Right atrium auricular region (tissue), 2 donors: ENCODE data around the gene AQP11. TPM values are rescaled to one million over a fixed set of nuclear protein-coding genes. Genes with fewer than 3 reads are reported as not detected.

Experiments
- DNase-seq: peaks from one replicate; pipeline ENCODE4 v3.0.0-alpha.2; 2019; ENCODE audit warnings: low spot score
- H3K27ac ChIP-seq, 2 donors: fragments of 200-600 bp; sonication (generic); 1 replicate in 1 of 2; 2 replicates in 1 of 2; pipeline ENCODE4 v1.5.1; 2016 to 2019
- H3K27me3 ChIP-seq, 2 donors: fragments of 200-600 bp; sonication (generic); one replicate each; pipeline versions ENCODE4 v1.5.1 to v1.6.0; 2017 to 2019
- H3K36me3 ChIP-seq: fragments of 200-600 bp; sonication (generic); one replicate; pipeline ENCODE4 v1.5.1; 2016
- H3K4me1 ChIP-seq, 2 donors: fragments of 200-600 bp; sonication (generic); one replicate each; pipeline versions ENCODE4 v1.5.1 to v1.6.0; 2017 to 2019
- H3K4me3 ChIP-seq, 2 donors: fragments of 200-600 bp; sonication (generic); 1 replicate in 1 of 2; 2 replicates in 1 of 2; pipeline ENCODE4 v1.5.1; 2017 to 2019; ENCODE audit warnings: mild to moderate bottlenecking in 1 of 2, moderate library complexity in 1 of 2
- H3K9me3 ChIP-seq, 2 donors: fragments of 200-600 bp; sonication (generic); one replicate each; pipeline ENCODE4 v1.5.1; 2019
- total RNA-seq, 2 donors: library from RNA; depleted of rRNA; stranded (reverse); fragments of >200 nt; gene quantifications; one replicate each; pipeline ENCODE4 v1.1.0, GENCODE V29; 2016
- TF ChIP-seq, protein P1 (sequence below), 2 donors: fragments of 200-600 bp; sonication (generic); IDR thresholded peaks; one replicate each; pipeline ENCODE4 v1.5.1; 2019; ENCODE audit warnings: antibody characterized with exemption in 2 of 2

The AQP11 gene
- total RNA-seq, 2 donors from 2014 or later, result 0.86 to 1.7 TPM

DNA sequence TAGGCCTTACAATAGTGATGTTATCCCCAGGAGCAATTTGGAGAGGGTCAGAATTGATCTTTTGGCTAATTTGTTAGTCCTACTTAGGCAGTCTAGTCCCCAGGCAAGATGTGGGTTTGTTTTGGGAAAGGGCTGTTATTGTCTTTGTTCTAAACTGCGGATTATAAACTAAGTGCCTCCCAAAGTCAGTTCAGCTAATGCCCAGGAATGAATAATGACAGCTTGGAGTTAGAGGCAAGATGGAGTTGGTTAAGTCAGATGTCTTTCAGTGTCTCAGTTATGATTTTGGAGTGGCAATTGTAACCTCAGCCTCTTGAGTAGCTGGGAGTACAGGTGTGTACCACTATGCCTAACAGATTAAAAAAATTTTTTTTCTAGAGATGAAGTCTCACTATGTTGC, 55.1 kb downstream of the AQP11 start:
- TF ChIP-seq, protein P1, sequence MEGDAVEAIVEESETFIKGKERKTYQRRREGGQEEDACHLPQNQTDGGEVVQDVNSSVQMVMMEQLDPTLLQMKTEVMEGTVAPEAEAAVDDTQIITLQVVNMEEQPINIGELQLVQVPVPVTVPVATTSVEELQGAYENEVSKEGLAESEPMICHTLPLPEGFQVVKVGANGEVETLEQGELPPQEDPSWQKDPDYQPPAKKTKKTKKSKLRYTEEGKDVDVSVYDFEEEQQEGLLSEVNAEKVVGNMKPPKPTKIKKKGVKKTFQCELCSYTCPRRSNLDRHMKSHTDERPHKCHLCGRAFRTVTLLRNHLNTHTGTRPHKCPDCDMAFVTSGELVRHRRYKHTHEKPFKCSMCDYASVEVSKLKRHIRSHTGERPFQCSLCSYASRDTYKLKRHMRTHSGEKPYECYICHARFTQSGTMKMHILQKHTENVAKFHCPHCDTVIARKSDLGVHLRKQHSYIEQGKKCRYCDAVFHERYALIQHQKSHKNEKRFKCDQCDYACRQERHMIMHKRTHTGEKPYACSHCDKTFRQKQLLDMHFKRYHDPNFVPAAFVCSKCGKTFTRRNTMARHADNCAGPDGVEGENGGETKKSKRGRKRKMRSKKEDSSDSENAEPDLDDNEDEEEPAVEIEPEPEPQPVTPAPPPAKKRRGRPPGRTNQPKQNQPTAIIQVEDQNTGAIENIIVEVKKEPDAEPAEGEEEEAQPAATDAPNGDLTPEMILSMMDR (IDR thresholded peaks at IDR 0.05), result no peak
- H3K4me1 ChIP-seq, result no peaks in the 10 kb centered on the region
- no peaks in the 10 kb centered on the region for H3K27me3 ChIP-seq
- H3K27ac ChIP-seq, result no peak overlapping the region
- no peaks in the 10 kb centered on the region for H3K9me3 ChIP-seq
- DNase-seq, result no peak
- H3K36me3 ChIP-seq, result no peaks in the 10 kb centered on the region
- H3K4me3 ChIP-seq, result no peak overlapping the region

DNA sequence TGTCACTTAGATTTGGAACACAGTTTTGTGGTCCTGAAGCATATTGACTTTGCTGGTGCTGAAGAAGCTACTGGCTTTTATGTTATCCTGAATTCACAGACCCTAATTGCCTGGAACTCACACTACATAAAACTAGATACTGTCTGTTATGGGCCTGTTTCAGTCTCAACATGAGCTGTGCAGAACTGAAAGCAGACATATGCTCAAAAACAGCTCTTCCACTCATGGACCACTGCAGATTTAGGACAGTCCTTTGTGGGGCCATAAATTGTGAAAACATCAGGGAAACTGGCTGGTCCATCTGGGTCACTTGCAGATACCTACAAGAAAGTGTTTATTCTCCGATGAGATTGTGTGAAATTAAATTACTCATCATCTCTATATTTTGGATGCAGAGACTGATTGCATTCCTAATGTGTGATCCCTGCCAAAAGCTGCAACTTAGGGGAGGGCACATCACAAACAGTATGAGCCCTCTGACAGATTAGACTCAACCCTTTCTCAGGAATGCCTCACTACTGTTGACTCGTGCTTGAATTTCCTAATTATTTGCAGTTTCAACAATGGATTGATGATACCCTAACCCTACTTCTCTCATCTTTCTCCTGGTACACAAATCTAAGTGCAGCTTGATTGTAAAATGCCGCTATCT, 58.0 kb downstream of the AQP11 start:
- no peak overlapping the region for H3K4me3 ChIP-seq
- H3K9me3 ChIP-seq, result no peaks in the 10 kb centered on the region
- TF ChIP-seq, protein P1 (IDR thresholded peaks at IDR 0.05), result no peak
- no peak overlapping the region for H3K27ac ChIP-seq
- DNase-seq, result no peak
- H3K27me3 ChIP-seq, result no peaks in the 10 kb centered on the region
- H3K36me3 ChIP-seq, result no peaks in the 10 kb centered on the region
- H3K4me1 ChIP-seq, result no peaks in the 10 kb centered on the region

DNA sequence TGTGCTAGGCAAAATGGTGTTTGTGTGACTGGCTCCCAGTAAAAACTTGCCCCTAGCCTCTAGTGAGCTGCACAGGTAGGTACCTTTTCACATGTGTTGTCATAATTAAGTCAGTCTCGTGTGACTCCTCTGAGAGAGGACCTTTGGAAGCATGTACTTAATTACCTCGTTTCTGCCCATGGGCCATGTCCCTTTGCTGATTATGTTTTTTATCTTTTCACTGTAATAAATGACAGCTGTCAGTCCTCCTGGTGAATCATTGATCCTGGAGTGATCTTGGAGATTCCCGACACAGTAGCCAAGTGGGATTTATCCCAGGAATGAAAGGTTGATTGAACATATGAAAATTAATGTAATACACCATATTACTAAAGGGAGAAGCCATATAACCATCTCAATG, 60.4 kb downstream of the AQP11 start:
- Histone ChIP-seq H3K4me1 (no peaks in the 10 kb centered on the region), H3K4me3 (no peak overlapping the region), H3K9me3 (no peaks in the 10 kb centered on the region), H3K36me3 (no peaks in the 10 kb centered on the region), H3K27ac (no peak overlapping the region), H3K27me3 (no peaks in the 10 kb centered on the region)
- DNase-seq, result no peak
- TF ChIP-seq, protein P1 (IDR thresholded peaks at IDR 0.05), result no peak

DNA sequence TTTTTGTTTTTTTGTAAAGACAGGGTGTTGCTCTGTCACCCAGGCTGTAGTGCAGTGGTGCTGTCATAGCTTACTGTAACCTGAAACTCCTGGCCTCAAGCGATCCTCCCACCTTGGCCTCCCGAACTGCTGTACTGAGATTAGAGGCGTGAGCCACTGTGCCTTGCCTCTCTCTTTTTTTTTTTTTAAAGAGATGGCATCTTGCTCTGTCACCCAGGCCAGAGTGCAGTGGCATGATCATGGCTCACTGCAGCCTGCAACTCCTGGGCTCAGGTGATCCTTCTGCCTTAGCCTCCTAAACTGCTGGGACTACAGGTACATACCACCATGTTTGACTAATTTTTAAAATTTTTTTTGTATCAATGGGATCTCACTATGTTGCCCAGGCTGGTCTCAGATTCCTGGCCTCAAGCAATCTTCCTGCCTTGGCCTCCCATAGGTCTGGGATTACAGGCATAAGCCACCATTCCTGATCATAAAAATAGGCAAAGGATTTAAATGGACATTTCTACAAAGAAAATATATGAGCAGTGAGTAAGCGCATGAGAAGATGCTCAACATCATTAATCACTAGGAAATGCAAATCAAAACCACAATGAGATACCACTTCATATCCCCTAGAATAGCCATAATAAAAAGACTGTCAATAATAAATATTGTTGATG, 65.1 kb downstream of the AQP11 start:
- TF ChIP-seq, protein P1 (IDR thresholded peaks at IDR 0.05), result no peak

DNA sequence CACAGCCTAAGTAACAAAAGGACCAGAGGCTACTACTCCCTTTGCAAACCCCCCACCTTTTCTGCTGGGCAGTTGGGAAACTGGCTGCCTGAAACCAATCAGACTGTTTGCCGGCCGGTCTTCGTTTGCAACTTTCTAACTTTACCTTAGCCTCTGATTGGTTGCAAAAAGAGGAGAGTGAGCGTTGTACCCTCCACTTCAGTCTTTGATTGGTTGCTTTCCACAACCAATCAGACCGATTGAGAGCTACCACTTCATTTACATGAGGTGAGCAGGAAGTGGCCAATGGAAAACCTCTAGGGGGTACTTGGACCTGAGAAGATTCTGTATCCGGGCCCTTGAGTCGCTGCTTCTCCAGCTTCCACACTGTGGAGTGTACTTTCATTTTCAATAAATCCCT, 66.6 kb downstream of the AQP11 start:
- TF ChIP-seq, protein P1 (IDR thresholded peaks at IDR 0.05), result no peak
- no peaks in the 10 kb centered on the region for H3K4me1 ChIP-seq
- H3K36me3 ChIP-seq, result no peaks in the 10 kb centered on the region
- DNase-seq, result no peak
- no peak overlapping the region for H3K27ac ChIP-seq
- H3K9me3 ChIP-seq, result no peaks in the 10 kb centered on the region
- H3K27me3 ChIP-seq, result no peaks in the 10 kb centered on the region
- H3K4me3 ChIP-seq, result no peak overlapping the region

More for the DNA sequence above, 65.1 kb downstream of the AQP11 start:
- no peak for DNase-seq
- Histone ChIP-seq H3K9me3 (no peaks in the 10 kb centered on the region), H3K27ac (no peak overlapping the region), H3K36me3 (no peaks in the 10 kb centered on the region), H3K4me3 (no peak overlapping the region), H3K4me1 (no peaks in the 10 kb centered on the region), H3K27me3 (no peaks in the 10 kb centered on the region)
